Measurements from ENCODE around the gene PCNT. TPM values are rescaled to one million over a fixed set of nuclear protein-coding genes. Genes with fewer than 3 reads are reported as not detected.
A peak's percentile ranks its signal among the peaks of the same experiment; 100 is the strongest.

Gene PCNT
- total RNA-seq, 1 donor from 2014 or later = 36.0 TPM

DNA sequence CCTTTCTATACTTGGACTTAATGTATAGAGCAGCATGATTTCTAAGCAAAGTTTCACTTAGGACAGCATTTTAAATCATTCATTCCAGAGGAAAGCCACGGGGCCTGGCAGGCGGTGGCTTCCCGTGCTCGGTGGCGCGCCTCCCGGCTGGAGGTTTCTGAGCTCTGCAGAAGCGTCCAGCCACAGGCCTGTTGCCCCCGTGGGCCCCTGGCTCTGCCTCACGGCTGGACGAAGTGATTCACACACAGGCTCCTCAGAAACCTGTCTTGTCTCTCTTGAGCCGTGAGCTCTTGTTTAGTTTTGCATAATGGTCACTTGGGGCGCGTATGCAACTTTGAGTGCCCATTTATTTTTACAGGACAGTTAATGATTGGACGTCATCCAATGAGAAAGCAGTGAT is 112.7 kb downstream of the PCNT start:
- peaks cover 42% of the 10 kb centered on the region for H3K36me3 Mint-ChIP-seq (ENCODE audit: low read depth, unreplicated experiment)
- DNase-seq (ENCODE audit: low spot score) = no peak
- TF ChIP-seq, protein P1, sequence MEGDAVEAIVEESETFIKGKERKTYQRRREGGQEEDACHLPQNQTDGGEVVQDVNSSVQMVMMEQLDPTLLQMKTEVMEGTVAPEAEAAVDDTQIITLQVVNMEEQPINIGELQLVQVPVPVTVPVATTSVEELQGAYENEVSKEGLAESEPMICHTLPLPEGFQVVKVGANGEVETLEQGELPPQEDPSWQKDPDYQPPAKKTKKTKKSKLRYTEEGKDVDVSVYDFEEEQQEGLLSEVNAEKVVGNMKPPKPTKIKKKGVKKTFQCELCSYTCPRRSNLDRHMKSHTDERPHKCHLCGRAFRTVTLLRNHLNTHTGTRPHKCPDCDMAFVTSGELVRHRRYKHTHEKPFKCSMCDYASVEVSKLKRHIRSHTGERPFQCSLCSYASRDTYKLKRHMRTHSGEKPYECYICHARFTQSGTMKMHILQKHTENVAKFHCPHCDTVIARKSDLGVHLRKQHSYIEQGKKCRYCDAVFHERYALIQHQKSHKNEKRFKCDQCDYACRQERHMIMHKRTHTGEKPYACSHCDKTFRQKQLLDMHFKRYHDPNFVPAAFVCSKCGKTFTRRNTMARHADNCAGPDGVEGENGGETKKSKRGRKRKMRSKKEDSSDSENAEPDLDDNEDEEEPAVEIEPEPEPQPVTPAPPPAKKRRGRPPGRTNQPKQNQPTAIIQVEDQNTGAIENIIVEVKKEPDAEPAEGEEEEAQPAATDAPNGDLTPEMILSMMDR (IDR thresholded peaks at IDR 0.05; ENCODE audit: unreplicated experiment) = no peak
- no peak overlapping the region for H3K4me3 Mint-ChIP-seq (ENCODE audit: unreplicated experiment)
- no peak overlapping the region for H3K27ac Mint-ChIP-seq (ENCODE audit: unreplicated experiment)
- no peaks in the 10 kb centered on the region for H3K9me3 Mint-ChIP-seq (ENCODE audit: unreplicated experiment)
- peaks cover 3% of the 10 kb centered on the region for H3K27me3 Mint-ChIP-seq (ENCODE audit: unreplicated experiment)
- no peaks in the 10 kb centered on the region for H3K4me1 Mint-ChIP-seq (ENCODE audit: unreplicated experiment)

DNA sequence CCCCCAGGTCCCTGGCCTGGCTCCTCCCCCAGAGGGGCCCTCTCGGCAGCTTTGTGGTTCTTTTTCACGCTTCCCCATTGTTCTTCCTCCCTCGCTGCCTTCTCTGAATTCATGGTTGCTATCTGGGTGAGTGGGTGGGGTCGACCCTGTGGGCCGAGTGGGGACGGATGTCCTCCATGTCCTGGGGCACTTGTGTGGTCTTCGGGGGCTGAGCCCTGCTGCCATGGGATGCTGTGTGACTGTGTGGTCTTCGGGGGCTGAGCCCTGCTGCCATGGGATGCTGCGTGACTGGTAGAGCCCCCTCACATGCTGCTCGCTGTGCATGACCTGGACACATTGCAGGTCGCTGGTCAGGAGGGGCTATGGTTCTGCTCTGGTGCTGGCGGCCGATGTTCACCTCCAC is 113.1 kb downstream of the PCNT start:
- no peaks in the 10 kb centered on the region for H3K9me3 Mint-ChIP-seq (ENCODE audit: unreplicated experiment)
- no peaks in the 10 kb centered on the region for H3K4me1 Mint-ChIP-seq (ENCODE audit: unreplicated experiment)
- no peak overlapping the region for H3K27ac Mint-ChIP-seq (ENCODE audit: unreplicated experiment)
- H3K36me3 Mint-ChIP-seq (ENCODE audit: low read depth, unreplicated experiment) = peaks cover 37% of the 10 kb centered on the region
- TF ChIP-seq, protein P1 (IDR thresholded peaks at IDR 0.05; ENCODE audit: unreplicated experiment) = no peak
- H3K4me3 Mint-ChIP-seq (ENCODE audit: unreplicated experiment) = no peak overlapping the region
- peaks cover 3% of the 10 kb centered on the region for H3K27me3 Mint-ChIP-seq (ENCODE audit: unreplicated experiment)
- no peak for DNase-seq (ENCODE audit: low spot score)

DNA sequence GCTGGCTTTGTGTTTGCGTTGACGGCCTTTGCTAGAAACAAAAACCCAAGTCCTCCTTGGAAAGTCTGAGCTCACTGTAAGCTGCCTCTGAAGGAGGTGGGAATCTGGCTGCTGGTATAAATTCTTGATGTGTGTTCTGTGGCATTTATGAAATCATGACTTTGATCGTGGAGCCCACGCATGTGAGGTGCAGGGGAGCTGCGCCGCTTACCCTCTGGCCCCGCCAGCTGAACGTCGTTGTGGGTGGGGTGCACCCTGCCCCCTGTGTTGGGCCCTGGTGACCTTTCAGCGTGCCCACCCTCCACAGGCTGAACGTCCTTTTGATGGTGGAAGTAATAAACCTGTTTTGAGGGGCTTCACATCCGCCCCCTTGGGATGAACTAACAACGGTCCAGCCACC is 113.6 kb downstream of the PCNT start:
- TF ChIP-seq, protein P1 (IDR thresholded peaks at IDR 0.05; ENCODE audit: unreplicated experiment) = no peak
- Mint-ChIP-seq H3K4me1 (ENCODE audit: unreplicated experiment) (no peaks in the 10 kb centered on the region), H3K27me3 (ENCODE audit: unreplicated experiment) (no peaks in the 10 kb centered on the region), H3K4me3 (ENCODE audit: unreplicated experiment) (no peak overlapping the region), H3K36me3 (ENCODE audit: low read depth, unreplicated experiment) (peaks cover 37% of the 10 kb centered on the region), H3K9me3 (ENCODE audit: unreplicated experiment) (no peaks in the 10 kb centered on the region), H3K27ac (ENCODE audit: unreplicated experiment) (no peak overlapping the region)
- no peak for DNase-seq (ENCODE audit: low spot score)

DNA sequence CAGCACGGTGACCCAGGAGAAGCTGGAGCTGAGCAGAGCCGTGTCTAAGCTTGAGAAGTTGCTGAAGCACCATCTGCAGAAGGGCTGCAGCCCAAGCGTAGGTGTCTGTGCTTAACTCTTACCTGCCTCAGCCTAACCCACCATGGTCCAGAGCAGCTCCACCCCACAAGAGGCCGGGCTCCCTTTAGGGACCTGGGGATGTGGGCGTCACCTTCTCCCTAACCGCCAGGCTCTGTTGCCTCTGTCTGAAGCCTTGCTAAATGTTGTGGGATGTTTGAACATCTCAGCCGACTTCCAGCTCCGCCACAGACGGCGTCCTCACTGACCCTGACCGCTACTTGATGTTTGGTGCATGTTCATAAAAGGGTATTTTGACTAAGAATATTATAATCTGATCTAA is 114.3 kb downstream of the PCNT start:
- H3K36me3 Mint-ChIP-seq (ENCODE audit: low read depth, unreplicated experiment) = peaks cover 41% of the 10 kb centered on the region
- H3K27ac Mint-ChIP-seq (ENCODE audit: unreplicated experiment) = no peak overlapping the region
- DNase-seq (ENCODE audit: low spot score) = no peak
- no peak overlapping the region for H3K4me3 Mint-ChIP-seq (ENCODE audit: unreplicated experiment)
- TF ChIP-seq, protein P1 (IDR thresholded peaks at IDR 0.05; ENCODE audit: unreplicated experiment) = no peak
- H3K27me3 Mint-ChIP-seq (ENCODE audit: unreplicated experiment) = no peaks in the 10 kb centered on the region
- H3K4me1 Mint-ChIP-seq (ENCODE audit: unreplicated experiment) = no peaks in the 10 kb centered on the region
- no peaks in the 10 kb centered on the region for H3K9me3 Mint-ChIP-seq (ENCODE audit: unreplicated experiment)

DNA sequence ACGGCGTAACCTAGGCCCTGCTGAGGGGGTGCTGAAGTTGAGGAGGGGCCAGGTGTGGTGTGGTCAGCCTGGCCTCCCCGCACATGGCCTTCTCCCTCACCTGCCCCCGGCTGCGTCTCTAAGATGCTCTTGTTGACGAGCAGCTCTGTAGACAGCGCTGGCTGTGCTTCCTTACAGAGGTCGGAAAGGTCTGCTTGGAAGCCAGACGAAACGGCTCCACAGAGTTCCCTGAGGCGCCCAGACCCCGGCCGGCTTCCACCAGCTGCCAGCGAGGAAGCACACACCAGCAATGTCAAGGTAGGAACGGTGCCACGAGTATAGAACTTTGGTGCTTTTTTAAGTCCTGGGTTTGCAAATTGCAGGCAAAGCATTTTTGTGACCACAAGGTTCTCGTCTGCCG is 116.0 kb downstream of the PCNT start:
- Mint-ChIP-seq H3K4me1 (ENCODE audit: unreplicated experiment) (peaks cover 7% of the 10 kb centered on the region), H3K4me3 (ENCODE audit: unreplicated experiment) (peak overlapping the region; percentile 25), H3K36me3 (ENCODE audit: low read depth, unreplicated experiment) (peaks cover 41% of the 10 kb centered on the region), H3K27ac (ENCODE audit: unreplicated experiment) (no peak overlapping the region), H3K9me3 (ENCODE audit: unreplicated experiment) (no peaks in the 10 kb centered on the region), H3K27me3 (ENCODE audit: unreplicated experiment) (no peaks in the 10 kb centered on the region)
- DNase-seq (ENCODE audit: low spot score) = no peak
- TF ChIP-seq, protein P1 (IDR thresholded peaks at IDR 0.05; ENCODE audit: unreplicated experiment) = no peak
